GM23248 (cell line): ENCODE measurements around the gene RNPS1. TPM values are rescaled to one million over a fixed set of nuclear protein-coding genes. Genes with fewer than 3 reads are reported as not detected.

Source experiments
- DNase-seq: peaks from one replicate; pipeline ENCODE4 v3.0.0-alpha.2; 2015
- H2AFZ ChIP-seq: fragments of 200-600 bp; sonication (generic); 2 replicates; pipeline ENCODE4 v1.6.1; 2016; ENCODE audit warnings: antibody characterized with exemption
- H3F3A ChIP-seq: fragments of 200-600 bp; sonication (generic); 2 replicates; pipeline ENCODE4 v1.6.1; 2016; ENCODE audit warnings: mild to moderate bottlenecking, antibody characterized with exemption, mixed run types; ENCODE audit not compliant: insufficient read depth
- H3K27ac ChIP-seq: fragments of 200-600 bp; sonication (generic); 2 replicates; pipeline ENCODE4 v1.5.1; 2016; ENCODE audit warnings: mild to moderate bottlenecking
- H3K27me3 ChIP-seq: fragments of 200-600 bp; sonication (generic); replicated peaks from 2 replicates; pipeline ENCODE4 v1.6.1; 2016; ENCODE audit warnings: mild to moderate bottlenecking; ENCODE audit not compliant: insufficient read depth
- H3K36me3 ChIP-seq: fragments of 200-600 bp; sonication (generic); 2 replicates; pipeline ENCODE4 v1.6.1; 2016; ENCODE audit warnings: low read depth, mild to moderate bottlenecking
- H3K4me1 ChIP-seq: fragments of 200-600 bp; sonication (generic); 2 replicates; pipeline ENCODE4 v1.6.1; 2016; ENCODE audit warnings: mild to moderate bottlenecking; ENCODE audit not compliant: insufficient read depth
- H3K4me2 ChIP-seq: fragments of 200-600 bp; sonication (generic); one replicate; pipeline ENCODE4 v1.6.1; 2016; ENCODE audit warnings: mild to moderate bottlenecking; ENCODE audit not compliant: unreplicated experiment
- H3K4me3 ChIP-seq: fragments of 200-600 bp; sonication (generic); 2 replicates; pipeline ENCODE4 v1.5.1; 2016; ENCODE audit warnings: mild to moderate bottlenecking
- H3K79me2 ChIP-seq: fragments of 200-600 bp; sonication (generic); 2 replicates; pipeline ENCODE4 v1.6.1; 2016; ENCODE audit warnings: mild to moderate bottlenecking; ENCODE audit not compliant: insufficient read depth
- H3K9ac ChIP-seq: fragments of 200-600 bp; sonication (generic); 2 replicates; pipeline ENCODE4 v1.6.1; 2016; ENCODE audit warnings: mild to moderate bottlenecking
- H3K9me2 ChIP-seq: fragments of 200-600 bp; sonication (generic); 2 replicates; pipeline ENCODE4 v1.6.1; 2016; ENCODE audit warnings: mixed run types, mild to moderate bottlenecking, moderate library complexity; ENCODE audit not compliant: insufficient read depth
- H3K9me3 ChIP-seq: fragments of 200-600 bp; sonication (generic); one replicate; pipeline ENCODE4 v1.6.1; 2017; ENCODE audit warnings: low read depth
- H4K20me1 ChIP-seq: fragments of 200-600 bp; sonication (generic); 2 replicates; pipeline ENCODE4 v1.6.0; 2016; ENCODE audit not compliant: insufficient read depth
- EZH2 ChIP-seq: fragments of 200-600 bp; sonication (generic); IDR thresholded peaks from 2 replicates; pipeline ENCODE4 v1.6.1; 2018; ENCODE audit warnings: antibody characterized with exemption, mild to moderate bottlenecking; ENCODE audit not compliant: insufficient read depth, poor library complexity, severe bottlenecking
- EZH2phosphoT487 ChIP-seq: fragments of 200-600 bp; sonication (generic); IDR thresholded peaks from 2 replicates; pipeline ENCODE4 v1.6.1; 2018; ENCODE audit warnings: antibody characterized with exemption, moderate library complexity, mild to moderate bottlenecking, low read depth; ENCODE audit not compliant: insufficient read depth
- WGBS, 2 experiments: methylation state at CpG; one replicate each; pipeline ENCODE4 v1.1.6; 2015 to 2017; ENCODE audit warnings: low lambda C conversion rate in 2 of 2, low coverage in 1 of 2; ENCODE audit errors: missing lambda C conversion rate in 2 of 2; 5-methylcytosine and 5-hydroxymethylcytosine counted together
- in situ Hi-C: fragments of 300-500 bp; cut with MboI; formaldehyde crosslinking; loops from 2 replicates; pipeline ENCODE4 v1.15.0; 2020
- polyA plus RNA-seq: library from polyadenylated mRNA; unstranded; fragments of >200 nt; fragmentation: Nextera tagmentation; extraction: Ambion mirVana; gene quantifications from 2 replicates; pipeline ENCODE4 v1.2.1, GENCODE V29; 2016
- total RNA-seq: library from RNA; depleted of rRNA; stranded (reverse); fragments of >200 nt; shearing (Covaris generic); gene quantifications from 2 replicates; pipeline ENCODE4 v1.2.3, GENCODE V29; 2014

Gene RNPS1
- total and polyA plus RNA-seq, 2 experiments from 2014 or later = 104 to 176 TPM

GRCh38 chr16:2276368-2277195, 8.7 kb upstream of the RNPS1 start:
- no peak overlapping the region for H3K4me3 ChIP-seq
- no peaks in the 10 kb centered on the region for H3K36me3 ChIP-seq
- no peak overlapping the region for H2AFZ ChIP-seq
- H3K4me1 ChIP-seq = no peaks in the 10 kb centered on the region
- H3K9me2 ChIP-seq = no peaks in the 10 kb centered on the region
- H3K27me3 ChIP-seq = no peaks in the 10 kb centered on the region
- DNase-seq = no peak
- no peak overlapping the region for H3K9ac ChIP-seq
- TF ChIP-seq EZH2 = no peak
- TF ChIP-seq EZH2phosphoT487 = no peak
- no peaks in the 10 kb centered on the region for H3F3A ChIP-seq
- in situ Hi-C loops = no loop called here
- no peak overlapping the region for H3K27ac ChIP-seq
- H3K79me2 ChIP-seq = peaks cover 3% of the 10 kb centered on the region; the same call in 1 of the 2 replicates
- H3K4me2 ChIP-seq = no peak overlapping the region
- no peaks in the 10 kb centered on the region for H4K20me1 ChIP-seq
- WGBS, 2 experiments = 82 to 84% methylated on average over 24 to 26 of the region's 26 CpGs
- H3K9me3 ChIP-seq = no peaks in the 10 kb centered on the region

GRCh38 chr16:2275476-2276367, 7.8 kb upstream of the RNPS1 start:
- in situ Hi-C loops = no loop called here

GRCh38 chr16:2273931-2274330, 6.0 kb upstream of the RNPS1 start:
- no peak overlapping the region for H3K4me2 ChIP-seq
- WGBS, 2 experiments = 79 to 82% methylated on average over 10 of the region's 10 CpGs
- H3K79me2 ChIP-seq = peaks cover 30% of the 10 kb centered on the region
- H3K9ac ChIP-seq = no peak overlapping the region
- H3K27ac ChIP-seq = no peak overlapping the region
- no peak overlapping the region for H2AFZ ChIP-seq
- TF ChIP-seq EZH2 = no peak
- no peak for TF ChIP-seq EZH2phosphoT487
- no peaks in the 10 kb centered on the region for H3K9me2 ChIP-seq
- peaks cover 5% of the 10 kb centered on the region for H3K4me1 ChIP-seq
- no peaks in the 10 kb centered on the region for H3K27me3 ChIP-seq
- peaks cover 4% of the 10 kb centered on the region; the same call in 1 of the 2 replicates for H3F3A ChIP-seq
- no peak overlapping the region for H3K4me3 ChIP-seq
- in situ Hi-C loops = no loop called here
- 0 out of 2 replicates have a peak, but pooled peaks cover 3% of the 10 kb centered on the region for H4K20me1 ChIP-seq
- H3K36me3 ChIP-seq = no peaks in the 10 kb centered on the region
- no peaks in the 10 kb centered on the region for H3K9me3 ChIP-seq
- no peak for DNase-seq

More at GRCh38 chr16:2275476-2276367, 7.8 kb upstream of the RNPS1 start:
- H2AFZ ChIP-seq = no peak overlapping the region
- H3K9me3 ChIP-seq = no peaks in the 10 kb centered on the region
- H3K27ac ChIP-seq = no peak overlapping the region
- H3K27me3 ChIP-seq = no peaks in the 10 kb centered on the region
- peaks cover 12% of the 10 kb centered on the region for H3K79me2 ChIP-seq
- H3K9ac ChIP-seq = no peak overlapping the region
- no peak for DNase-seq
- H3F3A ChIP-seq = no peaks in the 10 kb centered on the region
- no peak overlapping the region for H3K4me2 ChIP-seq
- TF ChIP-seq EZH2phosphoT487 (no peak), EZH2 (no peak)
- H4K20me1 ChIP-seq = 0 out of 2 replicates have a peak, but pooled peaks cover 3% of the 10 kb centered on the region
- H3K4me1 ChIP-seq = no peaks in the 10 kb centered on the region
- no peaks in the 10 kb centered on the region for H3K9me2 ChIP-seq
- WGBS, 2 experiments = 83 to 87% methylated on average over 30 of the region's 30 CpGs
- no peak overlapping the region for H3K4me3 ChIP-seq
- no peaks in the 10 kb centered on the region for H3K36me3 ChIP-seq

- peaks cover 30% of the 10 kb centered on the region for H3K79me2 ChIP-seq
- in situ Hi-C loops = no loop called here
- no peak overlapping the region for H2AFZ ChIP-seq
- peaks cover 5% of the 10 kb centered on the region for H3K4me1 ChIP-seq
- no peak overlapping the region for H3K27ac ChIP-seq
- H3K27me3 ChIP-seq = no peaks in the 10 kb centered on the region
- 0 out of 2 replicates have a peak, but pooled peaks cover 3% of the 10 kb centered on the region for H4K20me1 ChIP-seq
- peaks cover 4% of the 10 kb centered on the region; the same call in 1 of the 2 replicates for H3F3A ChIP-seq
- no peaks in the 10 kb centered on the region for H3K36me3 ChIP-seq
- WGBS, 2 experiments = 75 to 76% methylated on average over 13 to 16 of the region's 16 CpGs
- no peaks in the 10 kb centered on the region for H3K9me3 ChIP-seq
- no peak for DNase-seq
- no peak overlapping the region for H3K4me2 ChIP-seq
- H3K9me2 ChIP-seq = no peaks in the 10 kb centered on the region
- TF ChIP-seq EZH2 = no peak
- no peak for TF ChIP-seq EZH2phosphoT487
- no peak overlapping the region for H3K9ac ChIP-seq
- no peak overlapping the region for H3K4me3 ChIP-seq
Observed at GRCh38 chr16:2273484-2273883, 5.6 kb upstream of the RNPS1 start.
